RWPE1 (cell line): ENCODE measurements around the gene VPS4A.

Source experiments
- CTCF ChIA-PET: fragments of 350-600 bp; sonication (Branson Sonifier 250); formaldehyde crosslinking; extraction: SDS; loops from one replicate; lab custom pipeline; 2021; lab: Yijun Ruan, JAX
- POLR2A ChIA-PET: fragments of 400-600 bp; formaldehyde crosslinking; extraction: SDS; loops from one replicate; lab custom pipeline; 2020; ENCODE audit warnings: antibody characterized with exemption; ENCODE audit not compliant: low non-redundant PET; lab: Yijun Ruan, JAX
- DNase-seq: peaks from one replicate; pipeline ENCODE4 v3.0.0; 2012; ENCODE audit warnings: low spot score
- H3K27ac ChIP-seq: fragments of 450-650 bp; 2 replicates; pipeline ENCODE4 v1.5.1; 2017
- TF ChIP-seq, protein P1 (sequence below): fragments of 450-650 bp; conservative IDR thresholded peaks from 2 replicates; pipeline ENCODE4 v1.5.1; 2017; ENCODE audit warnings: low read depth, mild to moderate bottlenecking

Gene VPS4A

DNA sequence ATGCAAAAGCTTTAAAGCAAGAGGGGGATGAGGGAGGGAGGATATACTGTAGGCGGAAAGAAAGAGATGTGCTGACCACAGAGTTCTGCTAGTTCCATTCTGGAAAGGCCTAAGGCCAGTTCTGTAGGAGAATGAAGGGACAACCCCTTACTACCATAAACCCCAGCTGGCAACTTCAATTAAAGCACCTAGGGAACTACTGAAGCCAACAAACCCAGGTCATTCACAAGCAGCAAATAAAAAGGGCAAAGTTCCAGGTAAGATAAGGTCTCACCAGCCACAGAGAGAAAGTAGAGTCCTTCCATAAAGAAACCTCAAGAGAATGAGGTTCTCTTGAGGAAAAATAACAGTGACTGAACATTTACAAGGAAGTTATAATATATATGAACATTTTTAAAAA, 61.9 kb downstream of the VPS4A start:
- ChIA-PET CTCF (no interaction called here), POLR2A (no interaction called here)
- no peak overlapping the region for H3K27ac ChIP-seq
- TF ChIP-seq, protein P1, sequence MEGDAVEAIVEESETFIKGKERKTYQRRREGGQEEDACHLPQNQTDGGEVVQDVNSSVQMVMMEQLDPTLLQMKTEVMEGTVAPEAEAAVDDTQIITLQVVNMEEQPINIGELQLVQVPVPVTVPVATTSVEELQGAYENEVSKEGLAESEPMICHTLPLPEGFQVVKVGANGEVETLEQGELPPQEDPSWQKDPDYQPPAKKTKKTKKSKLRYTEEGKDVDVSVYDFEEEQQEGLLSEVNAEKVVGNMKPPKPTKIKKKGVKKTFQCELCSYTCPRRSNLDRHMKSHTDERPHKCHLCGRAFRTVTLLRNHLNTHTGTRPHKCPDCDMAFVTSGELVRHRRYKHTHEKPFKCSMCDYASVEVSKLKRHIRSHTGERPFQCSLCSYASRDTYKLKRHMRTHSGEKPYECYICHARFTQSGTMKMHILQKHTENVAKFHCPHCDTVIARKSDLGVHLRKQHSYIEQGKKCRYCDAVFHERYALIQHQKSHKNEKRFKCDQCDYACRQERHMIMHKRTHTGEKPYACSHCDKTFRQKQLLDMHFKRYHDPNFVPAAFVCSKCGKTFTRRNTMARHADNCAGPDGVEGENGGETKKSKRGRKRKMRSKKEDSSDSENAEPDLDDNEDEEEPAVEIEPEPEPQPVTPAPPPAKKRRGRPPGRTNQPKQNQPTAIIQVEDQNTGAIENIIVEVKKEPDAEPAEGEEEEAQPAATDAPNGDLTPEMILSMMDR, result no peak
- DNase-seq, result no peak
